ENCODE data around the gene ACOX2.

DNA sequence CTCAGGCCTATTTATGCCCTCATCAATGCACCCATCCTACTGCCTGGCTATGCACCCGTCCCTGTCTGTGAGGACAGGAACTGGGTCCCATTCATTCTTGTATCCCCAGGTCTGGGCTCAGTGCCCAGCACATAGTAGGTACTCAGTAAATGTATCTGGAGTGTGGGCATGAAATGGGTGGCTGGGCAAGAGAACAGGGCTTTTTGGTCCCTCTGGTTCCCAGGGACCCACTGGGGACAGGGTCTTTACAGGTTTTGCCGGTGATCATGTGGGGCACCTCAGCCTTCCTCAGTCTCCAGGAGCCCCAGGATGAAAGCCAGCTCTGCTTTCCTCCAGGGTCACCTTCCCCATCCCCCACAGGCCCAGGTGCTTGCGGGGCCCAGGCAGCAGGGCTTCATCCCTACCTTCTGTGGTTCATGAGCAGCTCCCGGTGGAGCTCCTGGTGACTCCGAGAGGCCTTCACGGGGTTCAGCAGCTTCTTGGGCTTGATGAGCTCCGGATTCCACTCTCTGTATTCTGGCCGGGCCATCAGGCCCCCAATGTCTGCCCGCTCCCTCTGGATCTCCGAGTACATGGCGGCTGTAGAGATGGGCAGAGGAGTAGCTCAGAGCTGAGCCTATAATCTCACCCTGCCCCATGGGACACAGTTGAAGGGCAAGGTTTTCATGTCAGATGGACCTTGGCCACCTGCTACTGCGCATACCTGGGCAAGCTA lies 32.5 kb upstream of the ACOX2 start:
- no peak for TF ChIP-seq ZFP3 (CRISPR knock-in tag; IDR thresholded peaks at IDR 0.05)
- TF ChIP-seq, protein P1, sequence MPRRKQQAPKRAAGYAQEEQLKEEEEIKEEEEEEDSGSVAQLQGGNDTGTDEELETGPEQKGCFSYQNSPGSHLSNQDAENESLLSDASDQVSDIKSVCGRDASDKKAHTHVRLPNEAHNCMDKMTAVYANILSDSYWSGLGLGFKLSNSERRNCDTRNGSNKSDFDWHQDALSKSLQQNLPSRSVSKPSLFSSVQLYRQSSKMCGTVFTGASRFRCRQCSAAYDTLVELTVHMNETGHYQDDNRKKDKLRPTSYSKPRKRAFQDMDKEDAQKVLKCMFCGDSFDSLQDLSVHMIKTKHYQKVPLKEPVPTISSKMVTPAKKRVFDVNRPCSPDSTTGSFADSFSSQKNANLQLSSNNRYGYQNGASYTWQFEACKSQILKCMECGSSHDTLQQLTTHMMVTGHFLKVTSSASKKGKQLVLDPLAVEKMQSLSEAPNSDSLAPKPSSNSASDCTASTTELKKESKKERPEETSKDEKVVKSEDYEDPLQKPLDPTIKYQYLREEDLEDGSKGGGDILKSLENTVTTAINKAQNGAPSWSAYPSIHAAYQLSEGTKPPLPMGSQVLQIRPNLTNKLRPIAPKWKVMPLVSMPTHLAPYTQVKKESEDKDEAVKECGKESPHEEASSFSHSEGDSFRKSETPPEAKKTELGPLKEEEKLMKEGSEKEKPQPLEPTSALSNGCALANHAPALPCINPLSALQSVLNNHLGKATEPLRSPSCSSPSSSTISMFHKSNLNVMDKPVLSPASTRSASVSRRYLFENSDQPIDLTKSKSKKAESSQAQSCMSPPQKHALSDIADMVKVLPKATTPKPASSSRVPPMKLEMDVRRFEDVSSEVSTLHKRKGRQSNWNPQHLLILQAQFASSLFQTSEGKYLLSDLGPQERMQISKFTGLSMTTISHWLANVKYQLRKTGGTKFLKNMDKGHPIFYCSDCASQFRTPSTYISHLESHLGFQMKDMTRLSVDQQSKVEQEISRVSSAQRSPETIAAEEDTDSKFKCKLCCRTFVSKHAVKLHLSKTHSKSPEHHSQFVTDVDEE (CRISPR knock-in tag; IDR thresholded peaks at IDR 0.05), result no peak
- TF ChIP-seq, protein P2, sequence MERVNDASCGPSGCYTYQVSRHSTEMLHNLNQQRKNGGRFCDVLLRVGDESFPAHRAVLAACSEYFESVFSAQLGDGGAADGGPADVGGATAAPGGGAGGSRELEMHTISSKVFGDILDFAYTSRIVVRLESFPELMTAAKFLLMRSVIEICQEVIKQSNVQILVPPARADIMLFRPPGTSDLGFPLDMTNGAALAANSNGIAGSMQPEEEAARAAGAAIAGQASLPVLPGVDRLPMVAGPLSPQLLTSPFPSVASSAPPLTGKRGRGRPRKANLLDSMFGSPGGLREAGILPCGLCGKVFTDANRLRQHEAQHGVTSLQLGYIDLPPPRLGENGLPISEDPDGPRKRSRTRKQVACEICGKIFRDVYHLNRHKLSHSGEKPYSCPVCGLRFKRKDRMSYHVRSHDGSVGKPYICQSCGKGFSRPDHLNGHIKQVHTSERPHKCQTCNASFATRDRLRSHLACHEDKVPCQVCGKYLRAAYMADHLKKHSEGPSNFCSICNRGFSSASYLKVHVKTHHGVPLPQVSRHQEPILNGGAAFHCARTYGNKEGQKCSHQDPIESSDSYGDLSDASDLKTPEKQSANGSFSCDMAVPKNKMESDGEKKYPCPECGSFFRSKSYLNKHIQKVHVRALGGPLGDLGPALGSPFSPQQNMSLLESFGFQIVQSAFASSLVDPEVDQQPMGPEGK (CRISPR knock-in tag; IDR thresholded peaks at IDR 0.05; ENCODE audit: borderline replicate concordance), result no peak
- TF ChIP-seq OSR1 (CRISPR knock-in tag; IDR thresholded peaks at IDR 0.05), result no peak
- no peak for TF ChIP-seq CSDC2 (CRISPR knock-in tag; IDR thresholded peaks at IDR 0.05)
- TF ChIP-seq PPARA (CRISPR knock-in tag; IDR thresholded peaks at IDR 0.05; ENCODE audit: borderline replicate concordance), result no peak

Measured in SK-N-SH treated with all-trans-retinoic acid at 6 μM for 48 hours (cell line).